H1 (cell line): ENCODE data around the gene SPEN. TPM values are rescaled to one million over a fixed set of nuclear protein-coding genes. Genes with fewer than 3 reads are reported as not detected.

Source experiments
- CTCF ChIA-PET: fragments of 300-600 bp; sonication (Branson Sonifier 250); formaldehyde crosslinking; loops from one replicate; lab custom pipeline; 2021; ENCODE audit not compliant: partially characterized antibody; lab: Charles Lee
- POLR2A ChIA-PET: fragments of 300-600 bp; sonication (Branson Sonifier 250); formaldehyde crosslinking; loops from one replicate; lab custom pipeline; 2021; ENCODE audit warnings: inconsistent platforms; ENCODE audit not compliant: partially characterized antibody; lab: Charles Lee
- DNase-seq, 2 experiments: peaks; one replicate each; pipeline versions ENCODE4 v3.0.0 to v3.0.0-alpha.2; 2010 to 2022; ENCODE audit warnings: low spot score in 2 of 2, low read depth in 1 of 2, mixed read lengths in 1 of 2
- FAIRE-seq: peaks from 2 replicates; lab custom pipeline; 2011; peaks lifted over from hg19 to GRCh38; lab: Jason Lieb, UNC
- H2AFZ ChIP-seq: 2 replicates; pipeline ENCODE4 v1.8.1; 2012; ENCODE audit warnings: low read length, inconsistent platforms
- H2AK5ac ChIP-seq: 2 replicates; pipeline ENCODE4 v1.6.1; 2013; ENCODE audit warnings: low read depth, low read length
- H2BK120ac ChIP-seq: replicated peaks from 2 replicates; pipeline ENCODE3; 2013; ENCODE audit warnings: low read depth, low read length, inconsistent platforms
- H2BK12ac ChIP-seq: 2 replicates; pipeline ENCODE4 v1.6.1; 2013; ENCODE audit warnings: low read depth, low read length
- H2BK15ac ChIP-seq: 2 replicates; pipeline ENCODE4 v1.6.1; 2013; ENCODE audit warnings: low read length
- H2BK20ac ChIP-seq: 2 replicates; pipeline ENCODE4 v1.6.1; 2013; ENCODE audit warnings: low read length
- H2BK5ac ChIP-seq: 2 replicates; pipeline ENCODE4 v1.6.1; 2013; ENCODE audit warnings: low read depth, low read length
- H3K14ac ChIP-seq: 2 replicates; pipeline ENCODE4 v1.6.1; 2013; ENCODE audit warnings: inconsistent platforms; ENCODE audit not compliant: insufficient read length
- H3K18ac ChIP-seq: 2 replicates; pipeline ENCODE4 v1.6.1; 2013; ENCODE audit warnings: low read length; ENCODE audit errors: extremely low read depth
- H3K23ac ChIP-seq: 2 replicates; pipeline ENCODE4 v1.6.1; 2013; ENCODE audit warnings: inconsistent platforms; ENCODE audit not compliant: insufficient read length
- H3K23me2 ChIP-seq: 2 replicates; pipeline ENCODE4 v1.6.1; 2013; ENCODE audit warnings: low read depth, low read length
- H3K27ac ChIP-seq: 2 replicates; pipeline ENCODE4 v1.6.1; 2011; ENCODE audit warnings: low read depth, low read length, inconsistent platforms
- H3K27me3 ChIP-seq, 4 experiments: replicated peaks in 1 of 4; 1 replicate in 1 of 4; 2 replicates in 3 of 4; pipeline versions ENCODE4 v1.6.1 to v1.8.1; 2011 to 2013; ENCODE audit warnings: low read length in 3 of 4, mild to moderate bottlenecking in 3 of 4, inconsistent platforms in 2 of 4, mixed read lengths in 2 of 4, moderate library complexity in 1 of 4; ENCODE audit not compliant: control insufficient read depth in 3 of 4, insufficient read depth in 3 of 4; ENCODE audit errors: extremely low read depth in 1 of 4
- H3K36me3 ChIP-seq, 4 experiments: 2 replicates each; pipeline versions ENCODE4 v1.6.1 to v1.8.1; 2011 to 2013; ENCODE audit warnings: mild to moderate bottlenecking in 4 of 4, low read length in 3 of 4, moderate library complexity in 2 of 4, control low read depth in 1 of 4, inconsistent platforms in 1 of 4; ENCODE audit not compliant: insufficient read depth in 4 of 4, control insufficient read depth in 2 of 4
- H3K4ac ChIP-seq: replicated peaks from 2 replicates; pipeline ENCODE3; 2013; ENCODE audit warnings: low read length, low read depth, mixed read lengths, inconsistent platforms; ENCODE audit not compliant: insufficient read length
- H3K4me1 ChIP-seq, 4 experiments: replicated peaks in 1 of 4; 1 replicate in 1 of 4; 2 replicates in 3 of 4; pipeline versions ENCODE4 v1.6.1 to v1.8.1; 2011 to 2013; ENCODE audit warnings: low read length in 3 of 4, inconsistent platforms in 2 of 4, mixed read lengths in 1 of 4; ENCODE audit not compliant: insufficient read depth in 4 of 4, control insufficient read depth in 3 of 4
- H3K4me2 ChIP-seq, 2 experiments: 2 replicates each; pipeline versions ENCODE4 v1.6.1 to v1.8.1; 2011 to 2013; ENCODE audit warnings: low read depth in 2 of 2, low read length in 2 of 2, control low read depth in 1 of 2, inconsistent platforms in 1 of 2, mild to moderate bottlenecking in 1 of 2; ENCODE audit not compliant: insufficient read depth in 1 of 2
- H3K4me3 ChIP-seq, 4 experiments: fragments of 200-600, 300-600 bp in 1 of 4; sonication (generic), shearing (Covaris generic), sonication (Bioruptor Twin) in 1 of 4; 2 replicates each; pipeline versions ENCODE4 v1.5.1 to v1.8.1; 2011 to 2016; ENCODE audit warnings: low read length in 4 of 4, low read depth in 3 of 4, control low read depth in 2 of 4, inconsistent platforms in 2 of 4, mild to moderate bottlenecking in 2 of 4, mixed read lengths in 1 of 4, moderate library complexity in 1 of 4; ENCODE audit not compliant: insufficient read depth in 2 of 4; ENCODE audit errors: extremely low read depth in 1 of 4
- H3K56ac ChIP-seq: replicated peaks from 2 replicates; pipeline ENCODE3; 2013; ENCODE audit warnings: low read depth, mild to moderate bottlenecking, mixed read lengths, low read length, inconsistent platforms; ENCODE audit not compliant: insufficient read length
- H3K79me1 ChIP-seq: 2 replicates; pipeline ENCODE4 v1.6.1; 2013; ENCODE audit warnings: low read depth, low read length, control low read depth
- H3K79me2 ChIP-seq, 2 experiments: 2 replicates each; pipeline versions ENCODE4 v1.6.1 to v1.8.1; 2012 to 2013; ENCODE audit warnings: low read length in 2 of 2, mild to moderate bottlenecking in 2 of 2, inconsistent platforms in 1 of 2; ENCODE audit not compliant: insufficient read depth in 2 of 2, control insufficient read depth in 1 of 2
- H3K9ac ChIP-seq, 4 experiments: replicated peaks in 1 of 4; 1 replicate in 1 of 4; 2 replicates in 3 of 4; pipeline versions ENCODE4 v1.6.1 to v1.8.1; 2011 to 2013; ENCODE audit warnings: low read depth in 3 of 4, low read length in 3 of 4, control low read depth in 2 of 4, mild to moderate bottlenecking in 2 of 4, moderate library complexity in 2 of 4, inconsistent platforms in 1 of 4; ENCODE audit errors: extremely low read depth in 1 of 4
- H3K9me3 ChIP-seq, 2 experiments: 2 replicates each; pipeline versions ENCODE4 v1.6.1 to v1.8.1; 2012 to 2013; ENCODE audit warnings: mild to moderate bottlenecking in 2 of 2, moderate library complexity in 2 of 2, control low read depth in 1 of 2, inconsistent platforms in 1 of 2, low read depth in 1 of 2, low read length in 1 of 2, mixed read lengths in 1 of 2; ENCODE audit not compliant: insufficient read depth in 2 of 2
- H4K20me1 ChIP-seq, 2 experiments: replicated peaks in 1 of 2; 2 replicates each; pipeline versions ENCODE3 to v1.8.1; 2011 to 2013; ENCODE audit warnings: inconsistent platforms in 2 of 2, low read length in 2 of 2, mild to moderate bottlenecking in 1 of 2; ENCODE audit not compliant: insufficient read depth in 2 of 2, control insufficient read depth in 1 of 2
- H4K5ac ChIP-seq: 2 replicates; pipeline ENCODE4 v1.6.1; 2013; ENCODE audit warnings: low read length, low read depth, mixed read lengths, inconsistent platforms; ENCODE audit not compliant: insufficient read length
- H4K8ac ChIP-seq: 2 replicates; pipeline ENCODE4 v1.8.0; 2013; ENCODE audit warnings: mild to moderate bottlenecking, moderate library complexity, low read length, inconsistent platforms; ENCODE audit not compliant: insufficient read depth; ENCODE audit errors: extremely low read depth
- H4K91ac ChIP-seq: replicated peaks from 2 replicates; pipeline ENCODE3; 2013; ENCODE audit warnings: low read length, mixed read lengths, inconsistent platforms; ENCODE audit not compliant: insufficient read length
- CREB1 ChIP-seq: IDR thresholded peaks from 2 replicates; pipeline ENCODE4 v1.6.1; 2012; ENCODE audit warnings: inconsistent platforms
- CTCF ChIP-seq, 3 experiments: IDR thresholded peaks; 1 replicate in 2 of 3; 2 replicates in 1 of 3; pipeline versions ENCODE4 v1.5.1 to v1.6.1; 2011; ENCODE audit warnings: low read length in 3 of 3, mild to moderate bottlenecking in 3 of 3, inconsistent platforms in 2 of 3, low read depth in 1 of 3, moderate library complexity in 1 of 3; ENCODE audit not compliant: insufficient read depth in 1 of 3; ENCODE audit errors: control extremely low read depth in 1 of 3
- EGR1 ChIP-seq: IDR thresholded peaks from 2 replicates; pipeline ENCODE4 v1.6.1; 2011; ENCODE audit warnings: low read depth, low read length, borderline replicate concordance
- GABPA ChIP-seq: IDR thresholded peaks from 2 replicates; pipeline ENCODE4 v1.6.1; 2011; ENCODE audit warnings: mild to moderate bottlenecking, low read length, moderate library complexity, borderline replicate concordance; ENCODE audit not compliant: insufficient read depth
- HDAC6 ChIP-seq: IDR thresholded peaks from one replicate; pipeline ENCODE4 v1.7.1; 2012; ENCODE audit warnings: low read depth, mild to moderate bottlenecking, inconsistent platforms, low read length, moderate library complexity
- JUN ChIP-seq: IDR thresholded peaks from 2 replicates; pipeline ENCODE4 v1.6.1; 2011; ENCODE audit warnings: low read depth, mild to moderate bottlenecking, improper control_type of control experiment, low read length
- KDM5A ChIP-seq: fragments of 200-600 bp; IDR thresholded peaks from 2 replicates; pipeline ENCODE4 v1.7.1; 2012; ENCODE audit warnings: mild to moderate bottlenecking, low read length, inconsistent platforms, mixed read lengths
- POU5F1 ChIP-seq: IDR thresholded peaks from 2 replicates; pipeline ENCODE4 v1.6.1; 2011; ENCODE audit warnings: low read depth, mild to moderate bottlenecking, low read length, moderate library complexity
- RBBP5 ChIP-seq: IDR thresholded peaks from 2 replicates; pipeline ENCODE4 v1.7.1; 2012; ENCODE audit warnings: low read depth, mild to moderate bottlenecking, inconsistent platforms, low read length, moderate library complexity, borderline replicate concordance
- SIX5 ChIP-seq: IDR thresholded peaks from 2 replicates; pipeline ENCODE4 v1.6.1; 2011; ENCODE audit warnings: mild to moderate bottlenecking, low read depth, low read length
- TAF1 ChIP-seq: IDR thresholded peaks from 2 replicates; pipeline ENCODE4 v1.6.1; 2011; ENCODE audit warnings: mild to moderate bottlenecking, low read depth, low read length
- TAF7 ChIP-seq: optimal IDR thresholded peaks from 2 replicates; pipeline ENCODE3; 2011; ENCODE audit warnings: low read depth, mild to moderate bottlenecking, inconsistent platforms, low read length, moderate library complexity, borderline replicate concordance
- WGBS, 2 experiments: shearing (Covaris generic) in 1 of 2; methylation state at CpG; one replicate each; pipeline versions ENCODE4 v1.1.6 to v1.1.7; 2013 to 2015; ENCODE audit warnings: low lambda C conversion rate in 2 of 2, mixed read lengths in 2 of 2, inconsistent platforms in 1 of 2, low coverage in 1 of 2, missing lambda C conversion rate in 1 of 2; ENCODE audit not compliant: insufficient replicate concordance in 2 of 2, insufficient coverage in 1 of 2, insufficient read length in 1 of 2; ENCODE audit errors: extremely low coverage in 1 of 2, missing lambda C conversion rate in 1 of 2; 5-methylcytosine and 5-hydroxymethylcytosine counted together
- polyA plus RNA-seq, 7 experiments: library from polyadenylated mRNA; depleted of rRNA in 3 of 7; stranded (reverse) in 5 of 7; unstranded in 2 of 7; fragments of >200 nt in 5 of 7; fragments of 200-250 nt in 2 of 7; gene quantifications; 1 replicate in 5 of 7; 2 replicates in 1 of 7; 4 replicates in 1 of 7; pipeline versions ENCODE4 v1.2.1 to v1.2.3, GENCODE V29; 2011 to 2013; ENCODE audit warnings: missing spikeins in 2 of 7, mixed read lengths in 2 of 7
- total RNA-seq: library from RNA; stranded (reverse); fragmentation: NEBNext Ultra II Directional; extraction: Animal tissue kit (Norgen Biotek cat#: 25700); gene quantifications from 2 replicates; pipeline ENCODE4 v1.2.1, GENCODE V29; 2021

The SPEN gene
- total and polyA plus RNA-seq, 2 of the 8 experiments (the other 6 are each of a cell fraction or from before 2014, with no cell fraction given): 12.5 to 52.1 TPM

- 89% methylated on average over 7 of the region's 7 CpGs; no CpG with 5 or more reads in 1 of the 2 experiments for WGBS, 2 experiments
- CTCF ChIA-PET: interaction anchor here (0.5 to 4.2 kb wide), 22 partner anchors 11 to 404 kb away, joined by 3 to 30 read pairs (median 4); partner anchors contain the start of gene UQCRHL
- TF ChIP-seq RBBP5: no peak
- TF ChIP-seq SIX5: no peak
- no peak for TF ChIP-seq POU5F1
- no peak for TF ChIP-seq TAF1
- TF ChIP-seq EGR1: no peak
- no peak for TF ChIP-seq CTCF (IDR thresholded peaks at IDR 0.05; ENCODE audit: control extremely low read depth in 1 of 3, insufficient read depth in 1 of 3, low read depth in 1 of 3, low read length in 3 of 3)
- TF ChIP-seq HDAC6: no peak
- TF ChIP-seq GABPA: no peak
- TF ChIP-seq JUN: no peak
- TF ChIP-seq KDM5A: no peak
- TF ChIP-seq TAF7: no peak
- TF ChIP-seq CREB1: no peak
Observed at GRCh38 chr1:15937146-15937545, 89.6 kb downstream of the SPEN start.

More at GRCh38 chr1:15937146-15937545, 89.6 kb downstream of the SPEN start:
- H3K79me2 ChIP-seq: no peaks in the 10 kb centered on the region
- no peak overlapping the region for H2AFZ ChIP-seq
- no peaks in the 10 kb centered on the region for H3K23me2 ChIP-seq
- POLR2A ChIA-PET: interaction anchor here (1.2 to 1.6 kb wide), 3 partner anchors 12 to 122 kb away, joined by 4 to 6 read pairs (median 5); no protein-coding TSS in a partner anchor
- H4K8ac ChIP-seq: 0 out of 2 replicates have a peak overlapping the region, but pooled peaks have one; percentile 1
- no peak overlapping the region for H3K14ac ChIP-seq
- no peaks in the 10 kb centered on the region; the same call in 1 of the 2 replicates for H3K79me1 ChIP-seq
- H3K27ac ChIP-seq: peak overlapping the region; percentile 53; the same call in 1 of the 2 replicates
- H2BK120ac ChIP-seq: no peak overlapping the region
- H4K5ac ChIP-seq: no peak overlapping the region
- no peaks in the 10 kb centered on the region for H3K9me3 ChIP-seq
- no peak overlapping the region for H2BK15ac ChIP-seq
- no peaks in the 10 kb centered on the region; a peak in 1 of 7 replicates for H3K27me3 ChIP-seq
- no peak overlapping the region for H3K4ac ChIP-seq
- peaks cover 27 to 70% (median 37%) of the 10 kb centered on the region in 4 experiments for H3K36me3 ChIP-seq
- 0 out of 7 replicates have a peak overlapping the region, but pooled peaks of 2 of the 4 experiments have one; percentile 7 to 13 for H3K9ac ChIP-seq
- H3K56ac ChIP-seq: no peak overlapping the region
- no peak overlapping the region for H2BK20ac ChIP-seq
- DNase-seq (no peak), FAIRE-seq (no peak)
- no peak overlapping the region for H3K23ac ChIP-seq
- H4K91ac ChIP-seq: no peak overlapping the region
- H3K4me3 ChIP-seq: no peak overlapping the region
- no peak overlapping the region for H3K4me2 ChIP-seq
- peaks cover 5 to 13% of the 10 kb centered on the region in 2 experiments for H4K20me1 ChIP-seq
- H2BK12ac ChIP-seq: no peak overlapping the region
- H3K18ac ChIP-seq: no peak overlapping the region
- H2AK5ac ChIP-seq: no peak overlapping the region
- H2BK5ac ChIP-seq: peak overlapping the region; percentile 32
- no peaks in the 10 kb centered on the region for H3K4me1 ChIP-seq
